HG02840 (cell line): ENCODE measurements around the gene NUDT12.

Experiments
- ATAC-seq: cut with Tn5 transposase; IDR thresholded peaks from one replicate; pipeline ENCODE4 v1.9.1; 2021; ENCODE audit warnings: mild to moderate bottlenecking, moderate library complexity, moderate number of reproducible peaks; ENCODE audit not compliant: unreplicated experiment, low FRiP score

The NUDT12 gene

GRCh38 chr5:103541569-103541968, 21.0 kb downstream of the NUDT12 start:
- ATAC-seq = no peak

- no peak for ATAC-seq
Observed at GRCh38 chr5:103541114-103541513, 21.5 kb downstream of the NUDT12 start.

GRCh38 chr5:103539376-103540330, 22.9 kb downstream of the NUDT12 start:
- ATAC-seq = no peak

- ATAC-seq = no peak
Observed at GRCh38 chr5:103532086-103532734, 30.4 kb downstream of the NUDT12 start.

GRCh38 chr5:103526164-103526915, 36.2 kb downstream of the NUDT12 start:
- no peak for ATAC-seq

- no peak for ATAC-seq
Observed at GRCh38 chr5:103525361-103525760, 37.2 kb downstream of the NUDT12 start.

- ATAC-seq = no peak
Observed at GRCh38 chr5:103523319-103523718, 39.3 kb downstream of the NUDT12 start.

- no peak for ATAC-seq
Observed at GRCh38 chr5:103522586-103522985, 40.0 kb downstream of the NUDT12 start.

- no peak for ATAC-seq
Observed at GRCh38 chr5:103519550-103519949, 43.0 kb downstream of the NUDT12 start.

- no peak for ATAC-seq
Observed at GRCh38 chr5:103514371-103514770, 48.2 kb downstream of the NUDT12 start.

GRCh38 chr5:103513701-103514100, 48.9 kb downstream of the NUDT12 start:
- ATAC-seq = no peak

- ATAC-seq = no peak
Observed at GRCh38 chr5:103512500-103512899, 50.1 kb downstream of the NUDT12 start.

GRCh38 chr5:103511554-103511885, 51.1 kb downstream of the NUDT12 start:
- no peak for ATAC-seq

- ATAC-seq = no peak
Observed at GRCh38 chr5:103510851-103511553, 51.6 kb downstream of the NUDT12 start.

GRCh38 chr5:103505581-103506305, 56.8 kb downstream of the NUDT12 start:
- ATAC-seq = no peak

- no peak for ATAC-seq
Observed at GRCh38 chr5:103503066-103503465, 59.5 kb downstream of the NUDT12 start.

GRCh38 chr5:103502662-103503061, 59.9 kb downstream of the NUDT12 start:
- no peak for ATAC-seq
